SU-DHL-6 (cell line): ENCODE measurements around the gene RHOBTB3.

Source experiments
- CTCF ChIP-seq: fragments of 200-600 bp; sonication (generic); IDR thresholded peaks from one replicate; pipeline ENCODE4 v1.5.1; 2017; ENCODE audit warnings: antibody characterized with exemption, mild to moderate bottlenecking, low read length, moderate library complexity; ENCODE audit not compliant: insufficient read depth, poor library complexity, severe bottlenecking
- EZH2phosphoT487 ChIP-seq: fragments of 200-600 bp; sonication (generic), shearing (Covaris generic); conservative IDR thresholded peaks from 2 replicates; pipeline ENCODE4 v1.6.1; 2018; ENCODE audit warnings: mild to moderate bottlenecking, antibody characterized with exemption, low read length, moderate library complexity, mixed read lengths

- no peak for TF ChIP-seq CTCF
- TF ChIP-seq EZH2phosphoT487 = no peak
Measured at GRCh38 chr5:95806687-95807086, 75.6 kb downstream of the RHOBTB3 start.
